GM08714 (cell line): ENCODE data around the gene LRRC45.

ENCODE experiments used
- H3K4me3 ChIP-seq: fragments of 200-500 bp; sonication (Bioruptor generic); 2 replicates; pipeline ENCODE4 v1.5.1; 2014; ENCODE audit warnings: mild to moderate bottlenecking, low read length, inconsistent platforms
- ZNF274 ChIP-seq: IDR thresholded peaks from 2 replicates; pipeline ENCODE4 v1.6.1; 2012; ENCODE audit warnings: mild to moderate bottlenecking, low read depth, low read length

The LRRC45 gene

DNA sequence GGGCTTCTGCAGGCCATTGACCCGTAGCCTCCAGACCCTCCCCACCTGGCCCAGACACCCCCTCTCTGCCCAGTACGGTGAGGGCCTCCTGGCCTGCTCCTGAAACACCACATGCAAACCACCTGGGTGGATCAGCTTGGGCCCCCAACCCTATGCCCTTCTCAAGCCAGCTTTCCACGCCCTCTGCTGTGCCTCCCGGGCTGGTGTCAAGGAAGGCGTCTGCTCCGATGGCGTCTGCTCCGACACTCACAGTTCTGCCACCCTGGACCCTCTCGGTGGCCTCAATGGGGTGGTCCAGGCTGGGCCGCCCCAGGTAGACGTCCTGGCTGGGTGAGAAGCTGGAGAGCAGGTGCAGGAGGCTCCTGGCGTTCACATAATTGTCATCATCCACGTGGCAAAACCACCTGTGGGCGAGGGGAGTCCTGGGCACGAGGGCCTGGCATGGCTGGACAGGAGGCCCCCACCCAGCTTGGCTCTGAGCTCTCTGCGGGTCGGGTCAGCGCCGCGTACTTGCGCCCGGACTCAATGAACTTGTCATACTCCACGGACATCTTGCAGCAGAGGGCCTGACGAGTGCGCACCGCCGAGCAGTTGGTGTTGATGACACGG, 27.2 kb downstream of the LRRC45 start:
- H3K4me3 ChIP-seq: no peak overlapping the region; the same call in 1 of the 2 replicates

GRCh38 chr17:82050761-82051641, 27.9 kb downstream of the LRRC45 start:
- no peak for TF ChIP-seq ZNF274
- H3K4me3 ChIP-seq: peak overlapping the region; percentile 86

More for the DNA sequence above, 27.2 kb downstream of the LRRC45 start:
- no peak for TF ChIP-seq ZNF274

GRCh38 chr17:82051776-82052637, 28.9 kb downstream of the LRRC45 start, which contains the start of the genes GPS1 and RFNG:
Gene GPS1, plus strand, starts transcription at chr17:82051898. Its CDS starts 34 bp downstream, at chr17:82051932.
Gene RFNG, minus strand, starts transcription at chr17:82051811. Its CDS starts 45 bp downstream, at chr17:82051766.
- no peak for TF ChIP-seq ZNF274
- H3K4me3 ChIP-seq: peak within 1 kb of the TSS; percentile 86

GRCh38 chr17:82052638-82053059, 29.5 kb downstream of the LRRC45 start:
- H3K4me3 ChIP-seq: peak overlapping the region; percentile 86
- TF ChIP-seq ZNF274: no peak

DNA sequence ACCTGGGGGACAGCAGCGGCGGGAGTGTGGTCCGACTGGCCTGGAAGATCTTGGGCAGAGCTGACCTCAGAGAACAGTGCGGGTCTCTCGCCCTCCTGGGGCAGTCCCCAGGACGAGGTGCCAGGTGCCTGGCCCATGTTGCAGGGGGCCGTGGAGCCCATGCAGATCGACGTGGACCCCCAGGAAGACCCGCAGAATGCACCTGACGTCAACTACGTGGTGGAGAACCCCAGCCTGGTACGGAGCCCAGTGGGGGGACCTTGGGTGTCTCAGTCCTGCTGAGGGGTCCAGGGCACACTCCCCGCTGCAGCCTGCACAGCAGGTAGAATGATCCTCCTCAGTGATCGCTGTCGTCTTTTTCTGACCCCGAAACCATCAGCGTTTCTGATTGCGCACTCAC, 30.0 kb downstream of the LRRC45 start:
- H3K4me3 ChIP-seq: no peak overlapping the region; the same call in 1 of the 2 replicates
- no peak for TF ChIP-seq ZNF274

- no peak for TF ChIP-seq ZNF274
- no peak overlapping the region for H3K4me3 ChIP-seq
Measured at GRCh38 chr17:82053556-82054263, 30.6 kb downstream of the LRRC45 start.

DNA sequence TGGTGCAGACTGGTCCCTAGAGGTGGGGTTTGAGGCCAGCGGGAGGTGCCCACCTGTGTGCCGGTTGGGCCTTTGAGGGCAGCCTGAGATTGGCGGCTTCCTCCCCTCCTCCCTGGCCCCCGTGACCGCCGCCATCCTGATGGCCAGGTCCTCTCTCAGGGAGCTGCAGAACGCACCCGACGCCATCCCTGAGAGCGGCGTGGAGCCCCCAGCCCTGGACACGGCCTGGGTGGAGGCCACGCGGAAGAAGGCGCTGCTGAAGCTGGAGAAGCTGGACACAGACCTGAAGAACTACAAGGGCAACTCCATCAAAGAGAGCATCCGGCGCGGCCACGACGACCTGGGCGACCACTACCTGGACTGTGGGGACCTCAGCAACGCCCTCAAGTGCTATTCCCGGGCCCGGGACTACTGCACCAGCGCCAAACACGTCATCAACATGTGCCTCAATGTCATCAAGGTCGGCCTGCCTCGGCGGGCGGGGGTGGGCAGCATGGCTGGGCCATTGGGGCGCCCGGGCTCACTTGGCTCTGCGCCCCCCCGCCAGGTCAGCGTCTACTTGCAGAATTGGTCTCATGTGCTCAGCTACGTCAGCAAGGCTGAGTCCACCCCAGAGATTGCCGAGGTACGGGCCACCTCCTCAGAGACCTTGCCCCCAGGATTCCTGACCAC, 31.4 kb downstream of the LRRC45 start:
- no peak overlapping the region for H3K4me3 ChIP-seq
- no peak for TF ChIP-seq ZNF274

DNA sequence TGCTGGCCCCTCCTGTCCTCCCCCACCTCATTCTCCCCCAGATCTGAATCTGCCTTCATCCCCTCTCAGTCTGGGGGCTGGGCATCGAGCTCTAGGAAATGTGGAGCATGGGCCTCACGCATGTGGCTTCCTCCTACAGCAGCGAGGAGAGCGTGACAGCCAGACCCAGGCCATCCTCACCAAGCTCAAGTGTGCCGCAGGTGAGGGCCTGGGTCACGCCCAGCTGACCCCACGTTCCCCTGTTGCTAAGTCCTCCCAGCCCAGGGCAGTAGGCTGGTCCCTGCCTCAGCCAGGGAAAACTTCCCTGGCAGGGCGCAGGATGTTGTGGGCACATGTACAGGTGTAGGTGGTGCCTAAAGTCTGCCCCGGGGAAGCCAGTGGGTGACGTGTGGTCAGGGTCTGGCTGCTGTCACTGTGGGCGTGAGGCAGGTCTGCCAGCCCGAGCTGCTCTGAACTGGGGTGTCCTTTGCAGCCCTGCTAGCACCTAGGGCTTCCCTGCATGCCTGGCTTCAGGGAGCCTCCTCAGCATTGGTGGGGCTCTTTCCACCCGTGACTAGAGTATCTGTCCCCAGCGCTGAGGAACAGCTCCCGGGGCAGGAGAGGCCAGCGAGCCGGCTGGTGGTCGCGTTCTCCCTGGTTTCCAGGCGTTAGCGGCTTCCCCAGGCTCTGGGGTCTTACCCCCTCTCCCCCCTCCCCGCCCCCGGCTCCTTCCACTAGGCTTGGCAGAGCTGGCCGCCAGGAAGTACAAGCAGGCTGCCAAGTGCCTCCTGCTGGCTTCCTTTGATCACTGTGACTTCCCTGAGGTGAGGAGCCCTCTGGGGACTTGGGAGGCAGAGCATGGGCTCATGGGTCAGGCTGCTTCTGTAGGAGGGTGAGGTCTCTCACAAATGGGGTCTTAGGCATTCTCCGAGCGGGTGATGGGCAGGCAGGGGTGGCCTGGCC, 32.2 kb downstream of the LRRC45 start:
- no peak overlapping the region for H3K4me3 ChIP-seq
- TF ChIP-seq ZNF274: no peak

GRCh38 chr17:82055965-82056728, 33.0 kb downstream of the LRRC45 start:
- no peak for TF ChIP-seq ZNF274

GRCh38 chr17:82056729-82057621, 33.9 kb downstream of the LRRC45 start:
- TF ChIP-seq ZNF274: no peak
- H3K4me3 ChIP-seq: no peak overlapping the region

More at GRCh38 chr17:82055965-82056728, 33.0 kb downstream of the LRRC45 start:
- no peak overlapping the region for H3K4me3 ChIP-seq

DNA sequence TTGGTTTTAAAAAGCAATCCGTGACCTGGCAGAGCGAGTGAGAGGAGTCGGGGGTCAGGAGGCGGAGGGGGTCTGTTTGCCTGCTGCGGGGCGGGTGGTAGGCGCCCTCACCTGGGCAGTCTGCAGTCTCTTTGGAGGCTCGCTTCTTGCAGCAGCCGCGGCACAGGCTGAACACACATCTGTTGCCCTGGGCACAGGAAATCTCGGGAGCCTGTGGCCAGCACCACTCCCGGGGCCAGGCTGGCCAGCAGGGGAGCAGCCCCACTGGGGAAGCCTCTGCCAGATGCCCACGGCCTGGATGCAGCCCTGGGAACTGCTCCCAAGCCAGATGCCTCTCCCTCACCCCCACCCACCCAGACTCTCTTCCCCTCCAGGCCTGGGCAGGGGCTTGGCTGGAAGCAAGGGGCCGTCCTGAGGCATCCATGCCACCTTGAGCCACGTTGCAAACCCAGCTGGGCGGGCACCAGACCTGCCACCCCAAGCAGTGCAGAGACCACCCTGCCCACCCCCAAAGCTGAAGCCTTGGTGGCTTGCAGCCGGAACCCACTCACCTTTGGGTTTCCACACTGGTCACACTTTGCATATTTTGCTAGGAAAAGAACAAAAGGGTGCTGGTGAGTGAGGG, 35.2 kb downstream of the LRRC45 start:
- TF ChIP-seq ZNF274: no peak
- no peak overlapping the region for H3K4me3 ChIP-seq
